CD4-positive, alpha-beta T cell (primary cell): ENCODE measurements around the gene ATP8A2. TPM values are rescaled to one million over a fixed set of nuclear protein-coding genes. Genes with fewer than 3 reads are reported as not detected.

Experiments used
- ATAC-seq: fragments of 200-7000 bp; cut with Tn5 transposase; one replicate; pipeline ENCODE4 v1.10.0; 2022; ENCODE audit warnings: mild to moderate bottlenecking; ENCODE audit not compliant: poor library complexity
- CTCF ChIA-PET: fragments of 350-600 bp; sonication (Branson Sonifier 250); formaldehyde crosslinking; loops from one replicate; lab custom pipeline; 2021; ENCODE audit warnings: antibody characterized with exemption, inconsistent platforms; lab: Charles Lee
- POLR2A ChIA-PET: fragments of 350-600 bp; sonication (Branson Sonifier 250); formaldehyde crosslinking; loops from one replicate; lab custom pipeline; 2021; ENCODE audit warnings: antibody characterized with exemption, inconsistent platforms; lab: Charles Lee
- DNase-seq, 14 experiments: peaks; one replicate each; pipeline ENCODE4 v3.0.0-alpha.2; 2013 to 2020; ENCODE audit warnings: mixed read lengths in 2 of 14
- H3K27ac ChIP-seq, 2 donors: one replicate each; pipeline versions ENCODE4 v1.5.1 to v1.7.0; 2013; ENCODE audit warnings: low read length in 2 of 2, low read depth in 1 of 2, mild to moderate bottlenecking in 1 of 2
- H3K27me3 ChIP-seq, 2 experiments: 1 replicate in 1 of 2; 2 replicates in 1 of 2; pipeline versions ENCODE4 v1.6.1 to v1.7.0; 2013; ENCODE audit warnings: low read length in 2 of 2, control low read depth in 1 of 2, mild to moderate bottlenecking in 1 of 2, moderate library complexity in 1 of 2; ENCODE audit not compliant: insufficient read depth in 2 of 2, control insufficient read depth in 1 of 2
- H3K36me3 ChIP-seq: one replicate; pipeline ENCODE4 v1.6.1; 2013; ENCODE audit warnings: low read length, control low read depth; ENCODE audit not compliant: insufficient read depth
- H3K4me1 ChIP-seq: one replicate; pipeline ENCODE4 v1.6.1; 2013; ENCODE audit warnings: low read length, control low read depth; ENCODE audit not compliant: insufficient read depth
- H3K4me3 ChIP-seq: one replicate; pipeline ENCODE4 v1.5.1; 2013; ENCODE audit warnings: mild to moderate bottlenecking, low read length, moderate library complexity
- H3K9me3 ChIP-seq, 2 experiments: 1 replicate in 1 of 2; 2 replicates in 1 of 2; pipeline versions ENCODE4 v1.6.1 to v1.7.0; 2013; ENCODE audit warnings: low read length in 2 of 2, mild to moderate bottlenecking in 2 of 2, control low read depth in 1 of 2, moderate library complexity in 1 of 2; ENCODE audit not compliant: control insufficient read depth in 1 of 2, insufficient read depth in 1 of 2
- H3K27ac Mint-ChIP-seq: one replicate; pipeline ENCODE4 v1.8.0; 2020; ENCODE audit warnings: mixed read lengths
- H3K27me3 Mint-ChIP-seq: one replicate; pipeline ENCODE4 v1.8.0; 2021; ENCODE audit warnings: mixed read lengths
- H3K36me3 Mint-ChIP-seq: one replicate; pipeline ENCODE4 v1.8.0; 2021; ENCODE audit warnings: low read depth, mixed read lengths
- H3K4me1 Mint-ChIP-seq: one replicate; pipeline ENCODE4 v1.8.0; 2021; ENCODE audit warnings: low read depth, mixed read lengths
- H3K4me3 Mint-ChIP-seq: one replicate; pipeline ENCODE4 v1.8.0; 2020; ENCODE audit warnings: mild to moderate bottlenecking, mixed read lengths
- H3K9me3 Mint-ChIP-seq: one replicate; pipeline ENCODE4 v1.8.0; 2020; ENCODE audit warnings: mixed read lengths
- CTCF ChIP-seq: fragments of 200-600 bp; IDR thresholded peaks from one replicate; pipeline ENCODE4 v1.8.0; 2022; ENCODE audit warnings: antibody characterized with exemption, mild to moderate bottlenecking
- intact Hi-C, 2 experiments: fragments of 100-400 bp; cut with DNase I in 1 of 2; cut with micrococcal nuclease in 1 of 2; formaldehyde crosslinking; loops; one replicate each; pipeline versions ENCODE4 v1.15.1 to v1.9.0; 2023 to 2025; cut with DNase I, micrococcal nuclease
- total RNA-seq, 174 experiments: library from RNA in 2 of 174; stranded (reverse) in 2 of 174; gene quantifications; one replicate each; pipeline ENCODE4 v1.2.3 and lab custom pipeline; 2021 to 2026

The ATP8A2 gene
- total RNA-seq, 2 experiments from 2014 or later, result 0.22 to 0.36 TPM

- no peak for ATAC-seq
- Mint-ChIP-seq H3K4me3 (no peak overlapping the region), H3K36me3 (peaks cover 4% of the 10 kb centered on the region), H3K4me1 (peaks cover 6% of the 10 kb centered on the region), H3K9me3 (peaks cover 3% of the 10 kb centered on the region), H3K27ac (no peak overlapping the region), H3K27me3 (no peaks in the 10 kb centered on the region)
- POLR2A ChIA-PET, result no interaction called here
- Histone ChIP-seq H3K27me3 (no peaks in the 10 kb centered on the region), H3K9me3 (no peaks in the 10 kb centered on the region), H3K4me1 (peaks cover 10% of the 10 kb centered on the region), H3K27ac (no peak overlapping the region), H3K4me3 (no peak overlapping the region), H3K36me3 (no peaks in the 10 kb centered on the region)
- no peak for TF ChIP-seq CTCF
- CTCF ChIA-PET, result no interaction called here
- intact Hi-C loops, result no loop called here
- DNase-seq, result no peak
These were observed 635.7 kb downstream of the ATP8A2 start for GRCh38 chr13:26007261-26008125.

GRCh38 chr13:26010487-26011207 is 638.9 kb downstream of the ATP8A2 start:
- Histone ChIP-seq H3K27ac (no peak overlapping the region), H3K4me1 (peaks cover 17% of the 10 kb centered on the region), H3K27me3 (no peaks in the 10 kb centered on the region), H3K36me3 (no peaks in the 10 kb centered on the region), H3K4me3 (no peak overlapping the region), H3K9me3 (no peaks in the 10 kb centered on the region)
- CTCF ChIA-PET, result no interaction called here
- DNase-seq, result no peak
- H3K36me3 Mint-ChIP-seq, result peaks cover 5% of the 10 kb centered on the region
- peaks cover 8% of the 10 kb centered on the region for H3K4me1 Mint-ChIP-seq
- H3K4me3 Mint-ChIP-seq, result no peak overlapping the region
- H3K27ac Mint-ChIP-seq, result peak overlapping the region; percentile 91
- no peaks in the 10 kb centered on the region for H3K27me3 Mint-ChIP-seq
- intact Hi-C loops, result loop anchor here in 1 of 2 experiments (10.0 kb wide), 1 partner anchor 106 kb away; no protein-coding TSS in a partner anchor
- POLR2A ChIA-PET, result no interaction called here
- no peak for TF ChIP-seq CTCF
- no peaks in the 10 kb centered on the region for H3K9me3 Mint-ChIP-seq
- no peak for ATAC-seq

GRCh38 chr13:26011208-26011573 is 639.4 kb downstream of the ATP8A2 start:
- no peak for TF ChIP-seq CTCF
- Mint-ChIP-seq H3K4me1 (peaks cover 8% of the 10 kb centered on the region), H3K36me3 (peaks cover 5% of the 10 kb centered on the region), H3K4me3 (peak overlapping the region; percentile 11), H3K9me3 (no peaks in the 10 kb centered on the region), H3K27me3 (no peaks in the 10 kb centered on the region), H3K27ac (peak overlapping the region; percentile 91)
- POLR2A ChIA-PET, result no interaction called here
- CTCF ChIA-PET, result no interaction called here
- DNase-seq (no peak), ATAC-seq (no peak)
- no peaks in the 10 kb centered on the region for H3K27me3 ChIP-seq
- no peaks in the 10 kb centered on the region for H3K9me3 ChIP-seq
- no peaks in the 10 kb centered on the region for H3K36me3 ChIP-seq
- intact Hi-C loops, result loop anchor here in 1 of 2 experiments (10.0 kb wide), 1 partner anchor 106 kb away; no protein-coding TSS in a partner anchor
- H3K27ac ChIP-seq, result no peak overlapping the region
- H3K4me3 ChIP-seq, result no peak overlapping the region
- H3K4me1 ChIP-seq, result peaks cover 17% of the 10 kb centered on the region
